HCT116 (cell line): Measurements from ENCODE around the gene MIEN1. TPM values are rescaled to one million over a fixed set of nuclear protein-coding genes. Genes with fewer than 3 reads are reported as not detected.
"Not testable (repeated sequence)": the region's sequence is repeated elsewhere in the genome, so short reads cannot be mapped to it uniquely, and the experiment has no call there.

Experiments
- ATAC-seq: fragments of 200-7000 bp; cut with Tn5 transposase; 2 replicates; pipeline ENCODE4 v1.9.1; 2020; ENCODE audit warnings: mild to moderate bottlenecking, moderate library complexity
- BruUV-seq: library from RNA; stranded (reverse); fragments of 400-500 nt; replicated peaks from 2 replicates; lab custom pipeline; 2021; lab: Mats Ljungman, UMichigan
- CTCF ChIA-PET: fragments of 300-600 bp; sonication (Branson Sonifier 250); formaldehyde crosslinking; loops from one replicate; lab custom pipeline; 2021; ENCODE audit warnings: antibody characterized with exemption; lab: Charles Lee
- POLR2A ChIA-PET: fragments of 300-600, 350-600 bp; sonication (Branson Sonifier 250); formaldehyde crosslinking; loops from one replicate; lab custom pipeline; 2021; ENCODE audit warnings: antibody characterized with exemption; lab: Charles Lee
- RAD21 ChIA-PET, 2 experiments: fragments of 300-600 bp; sonication (Branson Sonifier 250); formaldehyde crosslinking; loops; one replicate each; lab custom pipeline; 2023; ENCODE audit warnings: low total read pairs in 2 of 2; ENCODE audit not compliant: uncharacterized antibody in 2 of 2, unreplicated experiment in 2 of 2, low non-redundant PET in 1 of 2; lab: Charles Lee
- DNase-seq: peaks from one replicate; pipeline ENCODE4 v3.0.0-alpha.2; 2010; ENCODE audit warnings: low read depth, low spot score
- H2AFZ ChIP-seq: fragments of 200-600 bp; shearing (Covaris generic), sonication (generic); 2 replicates; pipeline ENCODE4 v1.6.1; 2017; ENCODE audit warnings: low read depth, mixed run types, mixed read lengths, antibody characterized with exemption, low read length; ENCODE audit not compliant: poor library complexity, severe bottlenecking
- H3K27ac ChIP-seq: 2 replicates; pipeline ENCODE4 v1.5.1; 2012; ENCODE audit warnings: low read depth, low read length
- H3K27me3 ChIP-seq: fragments of 200-600 bp; sonication (generic); 2 replicates; pipeline ENCODE4 v1.6.1; 2016; ENCODE audit warnings: mixed run types, low read length, mixed read lengths; ENCODE audit not compliant: insufficient read depth
- H3K36me3 ChIP-seq, 2 experiments: fragments of 200-500 bp in 1 of 2; fragments of 200-600 bp in 1 of 2; sonication (Bioruptor generic) in 1 of 2; sonication (generic) in 1 of 2; 2 replicates each; pipeline versions ENCODE4 v1.5.1 to v1.6.1; 2014 to 2016; ENCODE audit warnings: low read length in 2 of 2, inconsistent platforms in 1 of 2, mixed read lengths in 1 of 2, mixed run types in 1 of 2; ENCODE audit not compliant: insufficient read depth in 2 of 2, control insufficient read depth in 1 of 2
- H3K4me1 ChIP-seq, 2 experiments: fragments of 200-600 bp in 1 of 2; sonication (generic) in 1 of 2; 2 replicates each; pipeline versions ENCODE4 v1.5.1 to v1.6.1; 2012 to 2017; ENCODE audit warnings: low read length in 2 of 2, inconsistent platforms in 1 of 2, mild to moderate bottlenecking in 1 of 2, mixed read lengths in 1 of 2, mixed run types in 1 of 2, moderate library complexity in 1 of 2; ENCODE audit not compliant: insufficient read depth in 2 of 2, control insufficient read depth in 1 of 2
- H3K4me2 ChIP-seq: fragments of 200-600 bp; sonication (generic); 2 replicates; pipeline ENCODE4 v1.6.1; 2017; ENCODE audit warnings: mixed run types, low read length, mixed read lengths
- H3K4me3 ChIP-seq, 2 experiments: fragments of 200-600 bp in 1 of 2; sonication (generic) in 1 of 2; replicated peaks in 1 of 2; 2 replicates each; pipeline ENCODE4 v1.5.1; 2011 to 2016; ENCODE audit warnings: low read length in 2 of 2, control low read depth in 1 of 2, low read depth in 1 of 2, mild to moderate bottlenecking in 1 of 2, mixed read lengths in 1 of 2, mixed run types in 1 of 2
- H3K79me2 ChIP-seq: fragments of 200-600 bp; sonication (generic); 2 replicates; pipeline ENCODE4 v1.6.1; 2017; ENCODE audit warnings: mild to moderate bottlenecking, mixed run types, low read length, moderate library complexity, mixed read lengths; ENCODE audit not compliant: insufficient read depth
- H3K9ac ChIP-seq: fragments of 200-600 bp; sonication (generic); 2 replicates; pipeline ENCODE4 v1.6.1; 2016; ENCODE audit warnings: low read length, mixed read lengths
- H3K9me2 ChIP-seq: fragments of 200-600 bp; sonication (generic), shearing (Covaris generic); 2 replicates; pipeline ENCODE4 v1.6.1; 2017; ENCODE audit warnings: mixed run types, mild to moderate bottlenecking, moderate library complexity; ENCODE audit not compliant: insufficient read depth
- H3K9me3 ChIP-seq, 2 experiments: fragments of 200-500 bp in 1 of 2; fragments of 200-600 bp in 1 of 2; sonication (Bioruptor generic) in 1 of 2; sonication (generic) in 1 of 2; 2 replicates each; pipeline ENCODE4 v1.6.1; 2014 to 2017; ENCODE audit warnings: low read length in 2 of 2, mixed read lengths in 2 of 2, inconsistent platforms in 1 of 2, low read depth in 1 of 2, mild to moderate bottlenecking in 1 of 2, mixed run types in 1 of 2, moderate library complexity in 1 of 2; ENCODE audit not compliant: control insufficient read depth in 1 of 2, insufficient read depth in 1 of 2
- H4K20me1 ChIP-seq: fragments of 200-600 bp; sonication (generic), shearing (Covaris generic); 2 replicates; pipeline ENCODE4 v1.6.1; 2017; ENCODE audit warnings: mixed run types, mild to moderate bottlenecking, moderate library complexity; ENCODE audit not compliant: insufficient read depth
- CBX3 ChIP-seq: IDR thresholded peaks from 2 replicates; pipeline ENCODE4 v1.6.1; 2012; ENCODE audit warnings: low read depth
- SIN3A ChIP-seq: IDR thresholded peaks from 2 replicates; pipeline ENCODE4 v1.6.1; 2012; ENCODE audit warnings: low read depth
- intact Hi-C: fragments of 100-400 bp; cut with micrococcal nuclease; formaldehyde crosslinking; loops from 2 replicates; pipeline ENCODE4 v1.10.0; 2022
- total RNA-seq: library from RNA; stranded (reverse); gene quantifications from one replicate; pipeline ENCODE4 v1.2.1, GENCODE V29; 2021; ENCODE audit not compliant: unreplicated experiment
- TF ChIP-seq, protein P1 (sequence below): IDR thresholded peaks from 2 replicates; pipeline ENCODE4 v1.6.1; 2012

The MIEN1 gene
- total RNA-seq, 1 experiment from 2014 or later = 73.9 TPM

DNA sequence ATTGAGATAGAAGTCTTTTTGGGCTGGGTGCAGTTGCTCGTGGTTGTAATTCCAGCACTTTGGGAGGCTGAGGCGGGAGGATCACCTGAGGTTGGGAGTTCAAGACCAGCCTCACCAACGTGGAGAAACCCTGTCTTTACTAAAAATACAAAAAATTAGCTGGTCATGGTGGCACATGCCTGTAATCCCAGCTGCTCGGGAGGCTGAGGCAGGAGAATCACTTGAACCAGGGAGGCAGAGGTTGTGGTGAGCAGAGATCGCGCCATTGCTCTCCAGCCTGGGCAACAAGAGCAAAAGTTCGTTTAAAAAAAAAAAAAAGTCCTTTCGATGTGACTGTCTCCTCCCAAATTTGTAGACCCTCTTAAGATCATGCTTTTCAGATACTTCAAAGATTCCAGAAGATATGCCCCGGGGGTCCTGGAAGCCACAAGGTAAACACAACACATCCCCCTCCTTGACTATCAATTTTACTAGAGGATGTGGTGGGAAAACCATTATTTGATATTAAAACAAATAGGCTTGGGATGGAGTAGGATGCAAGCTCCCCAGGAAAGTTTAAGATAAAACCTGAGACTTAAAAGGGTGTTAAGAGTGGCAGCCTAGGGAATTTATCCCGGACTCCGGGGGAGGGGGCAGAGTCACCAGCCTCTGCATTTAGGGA is 31.0 kb downstream of the MIEN1 start:
- peaks cover 15 to 39% of the 10 kb centered on the region in 2 experiments; a peak in 3 of 4 replicates for H3K4me1 ChIP-seq
- H3K9me3 ChIP-seq, intact Hi-C loops, H3K36me3 ChIP-seq, H3K27me3 ChIP-seq, H2AFZ ChIP-seq, H4K20me1 ChIP-seq, H3K9me2 ChIP-seq, DNase-seq: not testable (repeated sequence)
- peak overlapping the region; percentile 79 for H3K4me2 ChIP-seq
- ChIA-PET CTCF (interaction anchor here (0.9 to 2.2 kb wide), 6 partner anchors 11 to 81 kb away, joined by 3 to 13 read pairs (median 3); partner anchors contain the start of gene MIEN1), POLR2A (interaction anchor here (0.8 to 2.7 kb wide), 6 partner anchors 11 to 83 kb away, joined by 3 to 16 read pairs (median 6); partner anchors contain the start of gene PGAP3), RAD21 (interaction anchor here in 1 of 2 experiments (1.3 kb wide), 1 partner anchor 78 kb away, joined by 4 read pairs; no protein-coding TSS in a partner anchor)
- ATAC-seq = peak; percentile 15; the same call in 1 of the 2 replicates
- H3K9ac ChIP-seq = peak overlapping the region; percentile 91
- peak overlapping the region; percentile 76 to 88 for H3K4me3 ChIP-seq
- peaks cover 44% of the 10 kb centered on the region for H3K79me2 ChIP-seq
- H3K27ac ChIP-seq = peak overlapping the region; percentile 76
- 0 out of 2 replicates have a peak, but pooled peaks have one; percentile 42 for TF ChIP-seq SIN3A
- TSS peak; percentile 90 for BruUV-seq

DNA sequence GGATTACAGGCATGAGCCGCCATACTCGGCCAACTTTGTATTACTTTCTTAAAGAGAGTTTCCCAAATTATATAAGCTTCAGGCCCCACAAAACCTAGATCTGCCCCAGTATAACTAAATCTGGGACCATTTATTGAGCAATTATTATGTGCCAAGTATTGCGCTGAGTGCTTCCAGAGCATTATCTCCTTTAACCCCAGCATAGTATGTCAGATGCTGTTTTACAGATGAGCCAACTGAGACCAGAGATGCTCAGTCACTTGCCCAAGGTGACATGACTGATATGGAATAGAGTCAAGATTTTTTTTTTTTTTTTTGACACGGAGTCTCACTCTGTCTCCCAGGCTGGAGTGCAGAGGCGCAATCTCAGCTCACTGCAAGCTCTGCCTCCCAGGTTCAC is 32.4 kb downstream of the MIEN1 start:
- H3K9ac ChIP-seq = no peak overlapping the region
- POLR2A ChIA-PET = interaction anchor here (2.7 kb wide), 1 partner anchor 11 kb away, joined by 7 read pairs; the partner anchor contains the start of gene PGAP3
- H3K9me3 ChIP-seq = no peaks in the 10 kb centered on the region
- intact Hi-C loops = no loop called here
- H4K20me1 ChIP-seq = no peaks in the 10 kb centered on the region
- H3K27me3 ChIP-seq = no peaks in the 10 kb centered on the region
- H3K79me2 ChIP-seq = peaks cover 30% of the 10 kb centered on the region
- no peak overlapping the region for H3K4me2 ChIP-seq
- DNase-seq = no peak
- H3K4me1 ChIP-seq = peaks cover 15 to 32% of the 10 kb centered on the region in 2 experiments; a peak in 3 of 4 replicates
- TF ChIP-seq CBX3 = no peak
- TF ChIP-seq, protein P1, sequence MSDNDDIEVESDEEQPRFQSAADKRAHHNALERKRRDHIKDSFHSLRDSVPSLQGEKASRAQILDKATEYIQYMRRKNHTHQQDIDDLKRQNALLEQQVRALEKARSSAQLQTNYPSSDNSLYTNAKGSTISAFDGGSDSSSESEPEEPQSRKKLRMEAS = no peak
- no TSS peak for BruUV-seq
- CTCF ChIA-PET = no interaction called here
- no peak overlapping the region for H2AFZ ChIP-seq
- H3K27ac ChIP-seq = no peak overlapping the region
- RAD21 ChIA-PET = no interaction called here
- no peak for ATAC-seq
- H3K36me3 ChIP-seq = no peaks in the 10 kb centered on the region
- no peaks in the 10 kb centered on the region for H3K9me2 ChIP-seq
- H3K4me3 ChIP-seq = no peak overlapping the region
